DMS79 treated with DMSO at 0.1 percent for 48 hours (cell line): ENCODE measurements around the gene TMOD1.
"Not testable (repeated sequence)": the region's sequence is repeated elsewhere in the genome, so short reads cannot be mapped to it uniquely, and the experiment has no call there.

Experiments
- DNase-seq: peaks from one replicate; lab custom pipeline; 2025; lab: John Stamatoyannopoulos, UW

TMOD1 gene

GRCh38 chr9:97501177-97501971, at the start of gene TMOD1:
TMOD1 (plus strand) TSS chr9:97501666; CDS start chr9:97524189, 22,523 bp downstream.
- peak; percentile 33 for DNase-seq

GRCh38 chr9:97453573-97453972, 47.9 kb upstream of the TMOD1 start:
- DNase-seq: not testable (repeated sequence)

GRCh38 chr9:97456841-97457240, 44.6 kb upstream of the TMOD1 start:
- DNase-seq: not testable (repeated sequence)

GRCh38 chr9:97459326-97459725, 42.1 kb upstream of the TMOD1 start:
- no peak for DNase-seq

GRCh38 chr9:97462159-97462558, 39.3 kb upstream of the TMOD1 start:
- no peak for DNase-seq

- DNase-seq: no peak
Measured at GRCh38 chr9:97462914-97463313, 38.6 kb upstream of the TMOD1 start.

- peak; percentile 10 for DNase-seq
Measured at GRCh38 chr9:97468658-97469448, 32.6 kb upstream of the TMOD1 start.

GRCh38 chr9:97470076-97470475, 31.4 kb upstream of the TMOD1 start:
- DNase-seq: no peak

- no peak for DNase-seq
Measured at GRCh38 chr9:97473717-97474116, 27.7 kb upstream of the TMOD1 start.

GRCh38 chr9:97474372-97474925, 27.0 kb upstream of the TMOD1 start:
- DNase-seq: no peak

- no peak for DNase-seq
Measured at GRCh38 chr9:97475059-97475458, 26.4 kb upstream of the TMOD1 start.

GRCh38 chr9:97478301-97478981, 23.0 kb upstream of the TMOD1 start:
- no peak for DNase-seq

GRCh38 chr9:97479496-97480159, 21.8 kb upstream of the TMOD1 start:
- DNase-seq: no peak

GRCh38 chr9:97480174-97480573, 21.3 kb upstream of the TMOD1 start:
- no peak for DNase-seq

- DNase-seq: no peak
Measured at GRCh38 chr9:97480749-97481148, 20.7 kb upstream of the TMOD1 start.

- no peak for DNase-seq
Measured at GRCh38 chr9:97484134-97484533, 17.3 kb upstream of the TMOD1 start.

GRCh38 chr9:97487107-97487506, 14.4 kb upstream of the TMOD1 start:
- no peak for DNase-seq

GRCh38 chr9:97487861-97488260, 13.6 kb upstream of the TMOD1 start:
- no peak for DNase-seq

GRCh38 chr9:97491216-97491999, 10.1 kb upstream of the TMOD1 start:
- DNase-seq: no peak

- DNase-seq: not testable (repeated sequence)
Measured at GRCh38 chr9:97497558-97498375, 3.7 kb upstream of the TMOD1 start.
